Cardiac fibroblast (primary cell): Measurements from ENCODE around the gene IRX2.

Source experiments
- DNase-seq, 2 donors: peaks; one replicate each; pipeline versions ENCODE4 v3.0.0 to v3.0.0-alpha.2; 2010; ENCODE audit warnings: low read depth in 2 of 2
- H3K4me3 ChIP-seq, 2 donors: replicated peaks in 1 of 2; 1 replicate in 1 of 2; 2 replicates in 1 of 2; pipeline ENCODE4 v1.5.1; 2011; ENCODE audit warnings: low read depth in 2 of 2, low read length in 2 of 2, mild to moderate bottlenecking in 2 of 2, moderate library complexity in 1 of 2
- CTCF ChIP-seq: IDR thresholded peaks from one replicate; pipeline ENCODE4 v1.5.1; 2011; ENCODE audit warnings: low read depth, mild to moderate bottlenecking, low read length, inconsistent platforms

Gene IRX2

GRCh38 chr5:2700876-2701275 lies 50.6 kb downstream of the IRX2 start:
- H3K4me3 ChIP-seq: no peak overlapping the region
- TF ChIP-seq CTCF: no peak

GRCh38 chr5:2699686-2700085 lies 51.8 kb downstream of the IRX2 start:
- no peak for TF ChIP-seq CTCF
- no peak overlapping the region for H3K4me3 ChIP-seq
- no peak for DNase-seq

More at GRCh38 chr5:2700876-2701275, 50.6 kb downstream of the IRX2 start:
- DNase-seq: no peak

- no peak for DNase-seq
- no peak for TF ChIP-seq CTCF
- no peak overlapping the region for H3K4me3 ChIP-seq
Observed at GRCh38 chr5:2699231-2699630, 52.2 kb downstream of the IRX2 start.

GRCh38 chr5:2698581-2698980 lies 52.9 kb downstream of the IRX2 start:
- no peak for DNase-seq
- H3K4me3 ChIP-seq: no peak overlapping the region

GRCh38 chr5:2697446-2698200 lies 53.9 kb downstream of the IRX2 start:
- H3K4me3 ChIP-seq: no peak overlapping the region
- TF ChIP-seq CTCF: no peak
- DNase-seq: no peak

More at GRCh38 chr5:2698581-2698980, 52.9 kb downstream of the IRX2 start:
- TF ChIP-seq CTCF: no peak

- no peak for TF ChIP-seq CTCF
- no peak overlapping the region for H3K4me3 ChIP-seq
- no peak for DNase-seq
Observed at GRCh38 chr5:2697041-2697440, 54.4 kb downstream of the IRX2 start.
